Skin epidermis (tissue), 12 donors: ENCODE results near the gene THOP1.
"Not testable (repeated sequence)": the region's sequence is repeated elsewhere in the genome, so short reads cannot be mapped to it uniquely, and the experiment has no call there.

Experiments used
- H3K27ac ChIP-seq, 21 experiments: fragments of 200-600 bp; sonication (generic) in 11 of 21; one replicate each; pipeline ENCODE4 v1.5.0; 2020; ENCODE audit warnings: mild to moderate bottlenecking in 3 of 21, inconsistent platforms in 2 of 21, moderate library complexity in 2 of 21
- H3K4me3 ChIP-seq, 7 experiments: fragments of 200-600 bp; sonication (generic) in 2 of 7; one replicate each; pipeline ENCODE4 v1.5.0; 2020; ENCODE audit warnings: inconsistent platforms in 2 of 7, mild to moderate bottlenecking in 2 of 7, moderate library complexity in 1 of 7

The THOP1 gene

DNA sequence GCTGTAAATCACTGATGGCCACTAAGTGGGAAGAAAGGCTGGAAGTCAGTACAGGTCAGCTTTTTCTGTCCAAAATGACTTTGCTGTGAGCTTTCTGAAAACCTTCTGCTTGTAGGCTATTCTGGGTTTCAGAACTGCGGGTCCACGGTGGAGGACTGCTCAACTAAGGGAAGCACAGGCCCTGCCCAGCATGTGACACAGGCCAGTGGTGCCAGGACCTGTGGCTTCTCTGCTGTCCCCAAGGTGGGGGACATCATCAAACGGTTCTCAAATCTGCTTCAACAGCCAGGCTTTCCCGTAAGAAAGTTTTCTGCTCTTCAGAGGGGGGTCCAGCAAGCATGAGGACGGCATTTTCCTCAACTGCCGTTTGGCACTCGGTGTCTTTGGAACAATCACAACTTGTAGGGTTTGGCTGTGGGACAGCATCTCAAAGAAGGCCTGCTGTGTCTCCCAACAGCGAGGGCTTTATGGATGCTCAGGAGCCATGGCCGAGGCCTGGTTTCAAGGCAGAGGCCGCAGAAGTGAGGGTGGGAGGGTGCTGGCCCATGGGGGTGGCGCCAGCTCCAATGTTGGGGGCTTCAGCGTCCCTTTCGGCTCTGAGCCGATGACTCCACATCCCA, 6.1 kb upstream of the THOP1 start:
- Histone ChIP-seq H3K4me3 (no peak overlapping the region), H3K27ac (peak overlapping the region in 1 of 21 experiments; percentile 20)

GRCh38 chr19:2780284-2780683, 5.0 kb upstream of the THOP1 start:
- peak overlapping the region in 1 of 21 experiments; percentile 26 for H3K27ac ChIP-seq

DNA sequence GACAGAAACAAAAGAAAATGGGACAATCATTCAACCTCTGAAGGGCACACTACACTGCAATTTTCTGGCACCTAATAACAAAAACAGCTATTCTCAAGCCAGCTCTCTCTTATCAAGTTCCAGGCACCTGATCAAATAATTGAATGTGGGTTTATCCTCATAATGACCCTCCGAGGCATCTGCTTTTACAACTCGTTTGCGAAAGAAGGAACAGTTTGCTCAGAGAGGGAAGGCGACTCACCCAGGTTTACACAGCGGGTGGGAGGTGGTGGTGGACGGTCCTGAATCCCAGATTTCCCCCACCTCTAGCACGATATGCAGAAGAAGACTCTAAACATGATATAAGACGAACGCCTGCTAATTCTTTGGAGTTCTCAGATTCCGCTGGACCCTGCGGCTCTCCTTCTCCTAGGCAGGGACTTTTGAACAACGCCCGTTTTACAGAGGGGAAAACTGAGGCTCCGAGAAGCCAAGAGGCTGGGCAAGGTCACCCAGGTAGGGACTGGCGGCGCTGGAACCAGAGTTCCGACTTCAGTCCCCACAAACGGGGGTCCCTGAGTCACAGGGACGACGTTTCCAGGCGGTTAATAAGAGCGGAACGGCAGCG, 2.9 kb upstream of the THOP1 start:
- Histone ChIP-seq H3K4me3 (peak overlapping the region; percentile 92 to 100 (median 100)), H3K27ac (peak overlapping the region; percentile 69 to 99 (median 97))

More at GRCh38 chr19:2780284-2780683, 5.0 kb upstream of the THOP1 start:
- no peak overlapping the region for H3K4me3 ChIP-seq

DNA sequence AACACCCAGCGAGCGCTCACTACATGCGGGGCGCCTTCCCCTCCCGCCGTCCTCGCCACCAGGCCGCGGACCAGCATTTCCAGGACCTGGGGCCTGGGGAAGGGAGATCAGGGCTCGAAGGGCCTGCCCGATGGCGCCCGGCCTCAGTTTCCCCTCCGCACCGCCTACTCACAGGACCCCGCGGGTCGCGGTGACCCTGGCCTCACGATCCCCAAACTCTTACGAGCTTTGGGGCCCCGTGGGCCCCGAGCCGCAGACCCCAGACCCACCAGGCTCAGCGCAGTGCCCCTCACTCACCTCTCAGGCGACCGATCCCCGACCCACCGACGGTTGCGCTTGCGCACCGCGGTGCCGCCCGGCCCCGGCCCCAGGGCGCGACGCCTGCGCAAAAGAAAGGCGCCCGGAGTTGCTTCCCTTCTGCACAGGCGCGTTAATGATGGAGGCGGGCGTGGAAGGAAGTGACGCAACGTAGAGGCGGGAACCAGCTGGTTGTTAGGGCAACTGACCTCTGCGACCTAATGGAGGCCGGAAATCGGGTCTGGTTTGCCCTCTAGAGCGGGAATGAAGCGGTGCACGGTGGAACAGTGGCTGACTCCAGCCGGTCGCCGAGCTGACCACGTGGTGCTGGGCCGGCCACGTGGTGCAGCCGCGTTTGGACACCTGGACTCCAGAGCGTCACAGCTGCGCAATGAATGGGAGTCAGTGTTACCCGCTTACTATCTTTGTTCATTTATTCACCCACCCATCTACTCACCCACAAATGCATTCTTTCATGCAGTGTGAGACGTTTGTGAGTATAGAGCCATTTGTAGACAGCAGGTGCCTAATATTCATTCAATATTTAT, 2.1 kb upstream of the THOP1 start, which contains the start of gene SGTA:
TSS of gene SGTA (minus strand) at position 338 of the 845 bp plus-strand sequence. CDS start 14,205 bp downstream, outside the sequence.
- H3K27ac ChIP-seq, result peak within 1 kb of the TSS; percentile 69 to 99 (median 97)
- peak within 1 kb of the TSS; percentile 92 to 100 (median 100) for H3K4me3 ChIP-seq

GRCh38 chr19:2783781-2784145, 1.5 kb upstream of the THOP1 start:
- Histone ChIP-seq H3K4me3 (peak overlapping the region in 4 of 7 experiments; percentile 92 to 100 (median 100)), H3K27ac (peak overlapping the region in 15 of 21 experiments; percentile 14 to 99 (median 96))

DNA sequence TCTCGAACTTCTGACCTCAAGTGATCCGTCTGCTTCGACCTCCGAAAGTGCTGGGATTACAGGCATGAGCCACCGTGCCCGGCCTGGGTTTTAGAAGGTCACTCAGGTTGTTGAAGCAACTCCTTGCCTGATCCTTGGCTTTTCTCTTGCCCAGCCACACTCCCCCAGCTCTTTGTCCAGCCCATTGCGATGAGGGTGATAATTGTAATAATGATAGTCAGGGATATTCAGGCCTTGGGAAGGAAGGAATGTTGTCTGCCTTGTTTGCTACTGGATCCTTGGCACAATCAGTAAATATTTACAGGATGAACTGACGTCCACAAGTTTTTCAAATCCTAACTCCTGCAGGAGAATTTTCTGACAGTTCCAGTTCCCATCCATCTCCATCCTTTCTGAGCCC, 1.8 kb downstream of the THOP1 start:
- Histone ChIP-seq H3K4me3 (no peak overlapping the region), H3K27ac (no peak overlapping the region)

DNA sequence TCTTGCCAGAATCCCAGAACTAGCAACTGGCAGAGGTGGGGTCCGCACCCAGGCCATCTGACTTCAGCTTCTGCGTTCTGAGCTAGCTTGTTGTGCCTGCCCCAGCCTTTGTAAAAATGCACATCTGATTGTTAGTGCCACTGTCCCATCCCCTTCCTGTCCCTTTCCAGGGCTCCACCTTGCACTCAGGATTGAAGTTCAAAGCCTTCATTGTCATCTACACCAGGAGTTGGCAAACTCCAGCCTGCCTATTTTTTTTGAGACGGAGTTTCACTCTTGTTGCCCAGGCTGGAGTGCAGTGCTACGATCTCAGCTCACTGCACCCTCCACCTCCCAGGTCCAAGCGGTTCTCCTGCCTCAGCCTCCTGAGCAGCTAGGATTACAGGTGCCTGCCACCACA, 2.9 kb downstream of the THOP1 start:
- Histone ChIP-seq H3K27ac (no peak overlapping the region), H3K4me3 (no peak overlapping the region)

- Histone ChIP-seq H3K27ac (no peak overlapping the region), H3K4me3 (no peak overlapping the region)
These were observed 4.9 kb downstream of the THOP1 start for GRCh38 chr19:2790194-2790556.

DNA sequence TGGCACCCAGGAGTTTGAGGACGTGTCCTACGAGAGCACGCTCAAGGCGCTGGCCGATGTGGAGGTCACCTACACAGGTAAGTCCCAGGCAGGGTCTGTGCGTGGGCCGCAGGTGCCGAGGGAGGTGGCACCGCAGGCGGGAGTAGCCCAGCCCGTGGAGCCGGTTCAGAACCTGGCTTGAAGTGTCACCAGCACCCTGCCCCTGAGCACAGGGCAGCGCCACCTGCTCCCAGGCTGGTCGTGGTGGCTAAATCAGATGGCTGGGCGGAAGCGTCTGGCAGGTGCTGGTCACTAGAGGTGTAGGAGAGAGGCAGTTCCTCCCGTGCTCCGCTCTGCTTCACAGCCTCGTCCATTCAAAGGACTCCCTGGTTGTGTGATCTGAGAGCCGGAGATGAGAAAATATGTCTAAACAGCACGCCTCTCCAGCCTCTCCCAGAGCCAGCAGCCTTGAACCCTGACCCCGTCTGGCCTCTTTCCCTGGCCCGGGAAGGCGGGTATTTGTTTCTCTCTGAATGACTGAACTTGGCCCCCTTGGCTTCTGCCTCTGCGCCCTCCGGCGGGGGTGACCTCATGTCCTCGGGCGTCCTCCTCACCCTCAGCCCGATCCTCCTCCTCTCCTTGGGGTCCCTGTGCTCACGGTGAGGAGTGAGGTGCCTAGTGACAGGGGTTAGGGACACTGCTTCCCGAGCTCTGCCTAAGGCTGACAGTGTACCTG, 5.4 kb downstream of the THOP1 start:
- Histone ChIP-seq H3K27ac (no peak overlapping the region), H3K4me3 (no peak overlapping the region)

- no peak overlapping the region for H3K27ac ChIP-seq
These were observed 6.1 kb downstream of the THOP1 start for GRCh38 chr19:2791440-2791839.

DNA sequence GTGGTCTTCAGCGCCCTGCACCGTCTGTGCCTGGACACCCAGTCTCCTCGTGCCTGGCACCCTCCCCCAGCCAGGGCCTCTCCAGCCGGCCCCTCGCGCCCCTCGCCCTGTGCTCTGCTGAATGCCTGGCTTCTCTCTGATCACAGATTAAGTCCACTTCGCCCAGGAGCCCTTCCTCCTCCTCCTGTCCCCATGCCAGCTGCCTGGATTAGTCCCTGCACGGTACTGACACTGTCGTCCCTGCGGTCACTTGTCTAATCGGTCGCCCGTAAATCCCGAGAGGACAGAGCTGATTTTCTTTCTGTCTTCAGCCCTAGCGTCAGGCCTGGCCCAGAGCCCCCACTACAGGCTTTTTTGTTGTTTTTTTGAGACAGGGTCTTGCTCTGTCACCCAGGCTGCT, 6.6 kb downstream of the THOP1 start:
- H3K4me3 ChIP-seq, result no peak overlapping the region
- H3K27ac ChIP-seq, result no peak overlapping the region

More at GRCh38 chr19:2791440-2791839, 6.1 kb downstream of the THOP1 start:
- no peak overlapping the region for H3K4me3 ChIP-seq

DNA sequence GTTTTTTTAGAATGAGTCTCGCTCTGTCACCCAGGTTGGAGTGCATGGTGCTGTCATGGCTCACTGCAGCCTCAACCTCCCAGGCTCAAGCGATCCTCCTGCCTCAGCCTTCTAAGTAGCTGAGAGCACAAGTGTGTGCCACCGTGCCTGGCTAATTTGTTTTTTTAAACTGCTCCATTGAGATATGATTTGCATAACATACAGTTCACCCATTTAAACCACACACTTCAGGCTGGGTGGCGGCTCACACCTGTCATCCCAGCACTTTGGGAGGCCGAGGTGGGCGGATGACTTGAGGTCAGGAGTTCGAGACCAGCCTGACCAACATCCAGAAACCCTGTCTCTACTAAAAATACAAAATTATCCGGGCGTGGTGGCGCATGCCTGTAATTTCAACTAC, 7.4 kb downstream of the THOP1 start:
- H3K27ac ChIP-seq, H3K4me3 ChIP-seq: not testable (repeated sequence)

DNA sequence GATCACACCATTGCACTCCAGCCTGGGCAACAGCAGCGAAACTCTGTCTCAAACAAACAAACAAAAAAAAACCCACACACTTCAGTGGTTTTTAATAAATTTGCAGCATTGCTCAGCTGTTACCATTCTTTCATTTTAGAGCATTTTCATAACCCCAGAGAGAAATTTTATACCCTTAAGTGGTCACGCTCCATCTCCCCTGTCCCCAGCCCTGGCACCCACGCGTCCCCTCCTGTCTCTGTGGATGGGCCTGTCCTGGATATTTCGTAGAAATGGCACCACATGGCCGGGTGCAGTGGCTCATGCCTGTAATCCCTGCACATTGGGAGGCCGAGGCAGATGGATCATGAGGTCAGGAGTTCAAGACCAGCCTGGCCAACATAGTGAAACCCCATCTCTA, 7.8 kb downstream of the THOP1 start:
- Histone ChIP-seq H3K27ac (no peak overlapping the region), H3K4me3 (no peak overlapping the region)

DNA sequence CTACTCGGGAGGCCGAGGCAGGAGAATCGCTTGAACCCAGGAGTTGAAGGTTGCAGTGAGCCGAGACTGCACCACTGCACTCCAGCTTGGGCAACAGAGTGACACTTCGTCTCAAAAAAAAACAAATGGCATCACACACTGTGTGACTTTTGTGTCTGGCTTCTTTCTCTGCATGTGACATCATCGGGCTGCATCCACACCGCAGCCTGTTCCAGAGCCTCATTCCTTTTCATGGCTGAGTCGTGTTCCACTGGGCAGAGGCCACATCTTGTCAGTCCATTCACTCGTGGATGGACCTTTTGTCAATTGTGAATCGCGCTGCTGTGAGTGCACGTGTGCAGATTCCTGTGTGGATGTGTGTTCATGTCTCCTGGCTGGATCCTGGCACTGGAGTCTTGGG, 8.3 kb downstream of the THOP1 start:
- Histone ChIP-seq H3K4me3 (no peak overlapping the region), H3K27ac (no peak overlapping the region)

- Histone ChIP-seq H3K27ac (no peak overlapping the region), H3K4me3 (no peak overlapping the region)
These were observed 10.7 kb downstream of the THOP1 start for GRCh38 chr19:2795827-2796658.

- Histone ChIP-seq H3K27ac (no peak overlapping the region), H3K4me3 (no peak overlapping the region)
These were observed 11.5 kb downstream of the THOP1 start for GRCh38 chr19:2796659-2797266.

DNA sequence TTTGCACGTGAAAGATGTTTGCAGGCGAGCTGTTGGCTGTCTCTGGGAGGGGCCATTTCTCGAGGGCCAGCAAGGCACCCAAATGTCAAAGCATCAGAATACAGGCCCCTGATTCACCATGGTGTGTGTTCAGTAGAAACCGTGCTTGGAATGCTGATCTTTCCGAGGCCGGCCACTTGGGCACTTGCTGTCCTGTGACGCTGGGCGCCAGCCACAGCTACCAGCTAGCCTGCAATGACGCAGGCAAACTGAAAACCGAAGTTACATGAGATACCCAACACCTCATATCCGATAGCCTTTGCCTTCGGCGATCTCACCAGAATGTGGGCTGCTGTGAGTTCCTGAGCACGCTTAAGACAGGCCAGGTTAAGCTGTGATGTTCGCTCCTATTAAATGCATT, 12.0 kb downstream of the THOP1 start:
- Histone ChIP-seq H3K4me3 (no peak overlapping the region), H3K27ac (no peak overlapping the region)

- Histone ChIP-seq H3K27ac (no peak overlapping the region), H3K4me3 (no peak overlapping the region)
These were observed 12.9 kb downstream of the THOP1 start for GRCh38 chr19:2798158-2798685.

GRCh38 chr19:2798733-2799132, 13.4 kb downstream of the THOP1 start:
- H3K4me3 ChIP-seq, result no peak overlapping the region
- H3K27ac ChIP-seq, result no peak overlapping the region
